Stomach (tissue), 4 donors: Measurements from ENCODE around the gene COLEC12.

Experiments
- CTCF ChIP-seq, 7 experiments: fragments of 450-650 bp in 4 of 7; fragments of 200-600 bp in 3 of 7; sonication (generic) in 3 of 7; IDR thresholded peaks; one replicate each; pipeline ENCODE4 v1.5.1; 2016 to 2019; ENCODE audit warnings: antibody characterized with exemption in 7 of 7, control low read depth in 2 of 7, mild to moderate bottlenecking in 1 of 7
- POLR2A ChIP-seq, 4 donors: fragments of 450-650 bp; IDR thresholded peaks; one replicate each; pipeline ENCODE4 v1.6.1; 2016; ENCODE audit warnings: antibody characterized with exemption in 4 of 4, control low read depth in 2 of 4, mild to moderate bottlenecking in 1 of 4, moderate library complexity in 1 of 4
- POLR2AphosphoS5 ChIP-seq, 3 donors: sonication (generic); formaldehyde crosslinking; IDR thresholded peaks; one replicate each; pipeline ENCODE4 v1.6.1; 2016; ENCODE audit warnings: antibody characterized with exemption in 3 of 3

- TF ChIP-seq CTCF (IDR thresholded peaks at IDR 0.05) (no peak), POLR2A (IDR thresholded peaks at IDR 0.05) (no peak), POLR2AphosphoS5 (IDR thresholded peaks at IDR 0.05) (no peak)
Measured at GRCh38 chr18:438571-438970, 61.9 kb downstream of the COLEC12 start.
